Neural cell (in vitro differentiated cells): Measurements from ENCODE around the gene FZR1. TPM values are rescaled to one million over a fixed set of nuclear protein-coding genes. Genes with fewer than 3 reads are reported as not detected.

ENCODE experiments used
- H2AFZ ChIP-seq: fragments of 200-600, 300-800 bp; sonication (generic), shearing (Covaris generic); 2 replicates; pipeline ENCODE4 v1.6.0; 2014; ENCODE audit warnings: low read depth, mild to moderate bottlenecking, antibody characterized with exemption, low read length, moderate library complexity
- H3F3A ChIP-seq: fragments of 200-600 bp; shearing (Covaris generic); 2 replicates; pipeline ENCODE4 v1.6.1; 2016; ENCODE audit warnings: mild to moderate bottlenecking, moderate library complexity, mixed read lengths, antibody characterized with exemption, low read length; ENCODE audit not compliant: insufficient read depth, poor library complexity, severe bottlenecking
- H3K27ac ChIP-seq: fragments of 200-600, 300-800 bp; sonication (generic), shearing (Covaris generic); 2 replicates; pipeline ENCODE4 v1.5.1; 2014; ENCODE audit warnings: mild to moderate bottlenecking, low read length, moderate library complexity
- H3K27me3 ChIP-seq: fragments of 300-800, 200-600 bp; sonication (generic), shearing (Covaris generic); 2 replicates; pipeline ENCODE4 v1.6.0; 2014; ENCODE audit warnings: mild to moderate bottlenecking, low read depth, low read length, moderate library complexity; ENCODE audit not compliant: insufficient read depth
- H3K36me3 ChIP-seq: fragments of 300-800, 200-600 bp; sonication (generic), shearing (Covaris generic); 2 replicates; pipeline ENCODE4 v1.5.1; 2014; ENCODE audit warnings: mild to moderate bottlenecking, antibody characterized with exemption, low read length, moderate library complexity; ENCODE audit not compliant: insufficient read depth
- H3K4me2 ChIP-seq: fragments of 300-800, 200-600 bp; sonication (generic), shearing (Covaris generic); 2 replicates; pipeline ENCODE4 v1.6.0; 2014; ENCODE audit warnings: mild to moderate bottlenecking, low read length
- H3K4me3 ChIP-seq: fragments of 300-800, 200-600 bp; sonication (generic), shearing (Covaris generic); 2 replicates; pipeline ENCODE4 v1.5.1; 2014; ENCODE audit warnings: mild to moderate bottlenecking, low read length, moderate library complexity
- H3K79me2 ChIP-seq: fragments of 200-600 bp; shearing (Covaris generic); replicated peaks from 2 replicates; pipeline ENCODE4 v1.6.0; 2014; ENCODE audit warnings: mild to moderate bottlenecking, low read length, moderate library complexity; ENCODE audit not compliant: insufficient read depth
- H3K9ac ChIP-seq: fragments of 300-800, 200-600 bp; sonication (generic), shearing (Covaris generic); 2 replicates; pipeline ENCODE4 v1.6.1; 2016; ENCODE audit warnings: mild to moderate bottlenecking, low read length, mixed read lengths
- H3K9me2 ChIP-seq: fragments of 200-600 bp; shearing (Covaris generic); 2 replicates; pipeline ENCODE4 v1.6.1; 2016; ENCODE audit warnings: mild to moderate bottlenecking, low read length, mixed read lengths; ENCODE audit not compliant: insufficient read depth
- H3K9me3 ChIP-seq: fragments of 200-600, 300-800 bp; sonication (generic), shearing (Covaris generic); 2 replicates; pipeline ENCODE4 v1.6.1; 2016; ENCODE audit warnings: mild to moderate bottlenecking, mixed run types, low read length, moderate library complexity, mixed read lengths
- H4K20me1 ChIP-seq: fragments of 200-600 bp; shearing (Covaris generic); 2 replicates; pipeline ENCODE4 v1.6.1; 2016; ENCODE audit warnings: mild to moderate bottlenecking, mixed run types; ENCODE audit not compliant: insufficient read depth
- EP300 ChIP-seq: fragments of 450-650 bp; conservative IDR thresholded peaks from 2 replicates; pipeline ENCODE4 v1.6.1; 2014; ENCODE audit warnings: antibody characterized with exemption, mild to moderate bottlenecking, moderate library complexity; ENCODE audit not compliant: poor library complexity, severe bottlenecking
- EZH2 ChIP-seq: fragments of 200-600, 300-800 bp; shearing (Covaris generic), sonication (generic); IDR thresholded peaks from 2 replicates; pipeline ENCODE4 v1.6.1; 2014; ENCODE audit warnings: antibody characterized with exemption, low read length, borderline replicate concordance, mild to moderate bottlenecking; ENCODE audit not compliant: insufficient read depth, poor library complexity, severe bottlenecking
- MXI1 ChIP-seq: fragments of 450-650 bp; conservative IDR thresholded peaks from 2 replicates; pipeline ENCODE4 v1.6.1; 2014; ENCODE audit warnings: antibody characterized with exemption, mild to moderate bottlenecking; ENCODE audit not compliant: poor library complexity, severe bottlenecking
- POLR2AphosphoS5 ChIP-seq: IDR thresholded peaks from 2 replicates; pipeline ENCODE4 v1.6.1; 2012
- RAD21 ChIP-seq: fragments of 450-650 bp; conservative IDR thresholded peaks from 2 replicates; pipeline ENCODE4 v1.6.1; 2014; ENCODE audit warnings: antibody characterized with exemption, mild to moderate bottlenecking, moderate library complexity
- SMC3 ChIP-seq: fragments of 450-650 bp; conservative IDR thresholded peaks from 2 replicates; pipeline ENCODE4 v1.6.1; 2014; ENCODE audit warnings: antibody characterized with exemption, mild to moderate bottlenecking, moderate library complexity; ENCODE audit not compliant: poor library complexity
- TAF1 ChIP-seq: IDR thresholded peaks from 2 replicates; pipeline ENCODE4 v1.6.1; 2012; ENCODE audit warnings: low read depth
- polyA plus RNA-seq: library from polyadenylated mRNA; depleted of rRNA; stranded (reverse); fragments of >200 nt; gene quantifications from 2 replicates; pipeline ENCODE4 v1.2.3, GENCODE V29; 2014
- TF ChIP-seq, protein P1 (sequence below): IDR thresholded peaks from 2 replicates; pipeline ENCODE4 v1.6.1; 2012; ENCODE audit warnings: borderline replicate concordance
- TF ChIP-seq, protein P2 (sequence below): fragments of 450-650 bp; IDR thresholded peaks from 2 replicates; pipeline ENCODE4 v1.5.1; 2014; ENCODE audit warnings: antibody characterized with exemption, mild to moderate bottlenecking, moderate library complexity; ENCODE audit not compliant: poor library complexity, severe bottlenecking

FZR1 gene
- polyA plus RNA-seq, 1 donor from 2014 or later, result 55.7 TPM

DNA sequence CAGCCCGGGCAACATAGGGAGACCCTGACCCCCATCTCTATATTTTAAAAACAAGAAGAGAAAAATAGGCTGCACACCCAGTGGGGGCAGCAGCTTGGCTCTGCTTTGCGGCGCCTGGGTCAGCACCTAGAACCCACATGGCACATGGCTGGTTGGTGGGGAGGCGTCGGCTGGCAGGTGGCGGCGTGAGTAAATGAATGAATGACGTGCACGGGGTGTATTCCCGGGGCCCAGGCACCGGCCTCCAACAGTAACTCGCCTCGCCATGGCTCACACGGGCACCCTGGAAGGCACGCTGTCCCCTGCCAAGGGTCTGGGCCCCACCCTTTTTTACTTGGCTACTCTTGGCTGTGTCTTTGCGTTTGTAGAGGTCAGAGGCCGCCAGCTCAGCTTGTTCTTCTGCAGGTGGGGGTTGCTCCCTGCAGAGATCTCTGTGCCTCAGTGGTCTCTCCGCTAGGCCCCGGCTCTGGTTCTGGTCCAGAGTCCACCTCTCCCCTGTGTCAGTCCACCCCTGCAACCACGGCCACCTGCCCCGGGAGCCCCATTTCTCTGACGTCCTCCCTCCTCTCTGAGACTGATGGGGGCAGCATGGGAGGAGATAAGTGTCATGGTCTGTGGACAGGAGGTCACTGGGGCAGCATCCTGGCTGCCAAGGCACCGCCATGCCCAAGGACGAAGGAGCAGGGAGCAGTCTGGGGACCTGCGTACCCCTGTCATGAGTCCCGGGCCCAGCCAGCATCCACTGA, 5.6 kb downstream of the FZR1 start:
- Histone ChIP-seq H3K27ac (no peak overlapping the region), H3K36me3 (no peaks in the 10 kb centered on the region), H3K9me3 (no peaks in the 10 kb centered on the region), H3K4me2 (no peak overlapping the region), H3K9ac (no peak overlapping the region), H3K79me2 (peaks cover 62% of the 10 kb centered on the region), H2AFZ (no peak overlapping the region), H4K20me1 (peaks cover 27% of the 10 kb centered on the region), H3K9me2 (no peaks in the 10 kb centered on the region), H3K4me3 (no peak overlapping the region), H3K27me3 (no peaks in the 10 kb centered on the region), H3F3A (no peaks in the 10 kb centered on the region)
- TF ChIP-seq TAF1 (no peak), SMC3 (no peak), EZH2 (no peak)
- TF ChIP-seq, protein P1, sequence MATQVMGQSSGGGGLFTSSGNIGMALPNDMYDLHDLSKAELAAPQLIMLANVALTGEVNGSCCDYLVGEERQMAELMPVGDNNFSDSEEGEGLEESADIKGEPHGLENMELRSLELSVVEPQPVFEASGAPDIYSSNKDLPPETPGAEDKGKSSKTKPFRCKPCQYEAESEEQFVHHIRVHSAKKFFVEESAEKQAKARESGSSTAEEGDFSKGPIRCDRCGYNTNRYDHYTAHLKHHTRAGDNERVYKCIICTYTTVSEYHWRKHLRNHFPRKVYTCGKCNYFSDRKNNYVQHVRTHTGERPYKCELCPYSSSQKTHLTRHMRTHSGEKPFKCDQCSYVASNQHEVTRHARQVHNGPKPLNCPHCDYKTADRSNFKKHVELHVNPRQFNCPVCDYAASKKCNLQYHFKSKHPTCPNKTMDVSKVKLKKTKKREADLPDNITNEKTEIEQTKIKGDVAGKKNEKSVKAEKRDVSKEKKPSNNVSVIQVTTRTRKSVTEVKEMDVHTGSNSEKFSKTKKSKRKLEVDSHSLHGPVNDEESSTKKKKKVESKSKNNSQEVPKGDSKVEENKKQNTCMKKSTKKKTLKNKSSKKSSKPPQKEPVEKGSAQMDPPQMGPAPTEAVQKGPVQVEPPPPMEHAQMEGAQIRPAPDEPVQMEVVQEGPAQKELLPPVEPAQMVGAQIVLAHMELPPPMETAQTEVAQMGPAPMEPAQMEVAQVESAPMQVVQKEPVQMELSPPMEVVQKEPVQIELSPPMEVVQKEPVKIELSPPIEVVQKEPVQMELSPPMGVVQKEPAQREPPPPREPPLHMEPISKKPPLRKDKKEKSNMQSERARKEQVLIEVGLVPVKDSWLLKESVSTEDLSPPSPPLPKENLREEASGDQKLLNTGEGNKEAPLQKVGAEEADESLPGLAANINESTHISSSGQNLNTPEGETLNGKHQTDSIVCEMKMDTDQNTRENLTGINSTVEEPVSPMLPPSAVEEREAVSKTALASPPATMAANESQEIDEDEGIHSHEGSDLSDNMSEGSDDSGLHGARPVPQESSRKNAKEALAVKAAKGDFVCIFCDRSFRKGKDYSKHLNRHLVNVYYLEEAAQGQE, result no peak

GRCh38 chr19:3512562-3513228, 6.6 kb downstream of the FZR1 start:
- Histone ChIP-seq H3K27me3 (no peaks in the 10 kb centered on the region), H3K4me3 (no peak overlapping the region), H3K9ac (no peak overlapping the region), H3F3A (no peaks in the 10 kb centered on the region), H3K27ac (no peak overlapping the region), H3K9me2 (no peaks in the 10 kb centered on the region), H3K79me2 (peaks cover 54% of the 10 kb centered on the region), H3K9me3 (no peaks in the 10 kb centered on the region), H2AFZ (no peak overlapping the region), H3K4me2 (no peak overlapping the region), H4K20me1 (peaks cover 27% of the 10 kb centered on the region), H3K36me3 (no peaks in the 10 kb centered on the region)
- TF ChIP-seq, protein P2, sequence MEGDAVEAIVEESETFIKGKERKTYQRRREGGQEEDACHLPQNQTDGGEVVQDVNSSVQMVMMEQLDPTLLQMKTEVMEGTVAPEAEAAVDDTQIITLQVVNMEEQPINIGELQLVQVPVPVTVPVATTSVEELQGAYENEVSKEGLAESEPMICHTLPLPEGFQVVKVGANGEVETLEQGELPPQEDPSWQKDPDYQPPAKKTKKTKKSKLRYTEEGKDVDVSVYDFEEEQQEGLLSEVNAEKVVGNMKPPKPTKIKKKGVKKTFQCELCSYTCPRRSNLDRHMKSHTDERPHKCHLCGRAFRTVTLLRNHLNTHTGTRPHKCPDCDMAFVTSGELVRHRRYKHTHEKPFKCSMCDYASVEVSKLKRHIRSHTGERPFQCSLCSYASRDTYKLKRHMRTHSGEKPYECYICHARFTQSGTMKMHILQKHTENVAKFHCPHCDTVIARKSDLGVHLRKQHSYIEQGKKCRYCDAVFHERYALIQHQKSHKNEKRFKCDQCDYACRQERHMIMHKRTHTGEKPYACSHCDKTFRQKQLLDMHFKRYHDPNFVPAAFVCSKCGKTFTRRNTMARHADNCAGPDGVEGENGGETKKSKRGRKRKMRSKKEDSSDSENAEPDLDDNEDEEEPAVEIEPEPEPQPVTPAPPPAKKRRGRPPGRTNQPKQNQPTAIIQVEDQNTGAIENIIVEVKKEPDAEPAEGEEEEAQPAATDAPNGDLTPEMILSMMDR, result no peak
- TF ChIP-seq, protein P1, result no peak
- no peak for TF ChIP-seq EP300
- TF ChIP-seq TAF1, result no peak
- TF ChIP-seq RAD21, result no peak
- TF ChIP-seq EZH2, result no peak
- no peak for TF ChIP-seq POLR2AphosphoS5
- no peak for TF ChIP-seq MXI1
- TF ChIP-seq SMC3, result no peak
